ENCODE results near the gene LRMDA. TPM values are rescaled to one million over a fixed set of nuclear protein-coding genes. Genes with fewer than 3 reads are reported as not detected.

Gene LRMDA
- total RNA-seq, 2 experiments from 2014 or later = not detected

- DNase-seq = no peak
- no peaks in the 10 kb centered on the region for H3K36me3 Mint-ChIP-seq (ENCODE audit: low read depth)
- H3K4me3 Mint-ChIP-seq = no peak overlapping the region
- no peaks in the 10 kb centered on the region for H3K9me3 Mint-ChIP-seq
- no peaks in the 10 kb centered on the region for H3K4me1 Mint-ChIP-seq
- H3K27me3 Mint-ChIP-seq = no peaks in the 10 kb centered on the region
- POLR2A ChIA-PET = no interaction called here
- CTCF ChIA-PET = no interaction called here
- H3K27ac Mint-ChIP-seq = no peak overlapping the region
Measured at GRCh38 chr10:76285515-76285914, 854.1 kb downstream of the LRMDA start.

GRCh38 chr10:76286536-76286935 lies 855.1 kb downstream of the LRMDA start:
- no peaks in the 10 kb centered on the region for H3K36me3 Mint-ChIP-seq (ENCODE audit: low read depth)
- H3K27ac Mint-ChIP-seq = no peak overlapping the region
- H3K9me3 Mint-ChIP-seq = no peaks in the 10 kb centered on the region
- no peaks in the 10 kb centered on the region for H3K27me3 Mint-ChIP-seq
- ChIA-PET POLR2A (no interaction called here), CTCF (no interaction called here)
- DNase-seq = no peak
- H3K4me1 Mint-ChIP-seq = no peaks in the 10 kb centered on the region
- H3K4me3 Mint-ChIP-seq = no peak overlapping the region

- Mint-ChIP-seq H3K36me3 (ENCODE audit: low read depth) (no peaks in the 10 kb centered on the region), H3K27me3 (no peaks in the 10 kb centered on the region), H3K4me3 (no peak overlapping the region), H3K9me3 (no peaks in the 10 kb centered on the region), H3K27ac (no peak overlapping the region), H3K4me1 (no peaks in the 10 kb centered on the region)
- ChIA-PET CTCF (no interaction called here), POLR2A (no interaction called here)
- DNase-seq = no peak
Measured at GRCh38 chr10:76287856-76288255, 856.4 kb downstream of the LRMDA start.

- Mint-ChIP-seq H3K9me3 (peaks cover 3% of the 10 kb centered on the region), H3K4me1 (no peaks in the 10 kb centered on the region), H3K36me3 (ENCODE audit: low read depth) (no peaks in the 10 kb centered on the region), H3K27me3 (no peaks in the 10 kb centered on the region), H3K4me3 (no peak overlapping the region), H3K27ac (no peak overlapping the region)
- CTCF ChIA-PET = no interaction called here
- POLR2A ChIA-PET = no interaction called here
- no peak for DNase-seq
Measured at GRCh38 chr10:76291175-76291574, 859.8 kb downstream of the LRMDA start.

- Mint-ChIP-seq H3K4me3 (no peak overlapping the region), H3K36me3 (ENCODE audit: low read depth) (no peaks in the 10 kb centered on the region), H3K27me3 (no peaks in the 10 kb centered on the region), H3K9me3 (peaks cover 3% of the 10 kb centered on the region), H3K4me1 (no peaks in the 10 kb centered on the region), H3K27ac (no peak overlapping the region)
- ChIA-PET CTCF (no interaction called here), POLR2A (no interaction called here)
- DNase-seq = no peak
Measured at GRCh38 chr10:76291885-76292284, 860.5 kb downstream of the LRMDA start.

GRCh38 chr10:76296957-76297356 lies 865.5 kb downstream of the LRMDA start:
- no peak for DNase-seq
- Mint-ChIP-seq H3K36me3 (ENCODE audit: low read depth) (no peaks in the 10 kb centered on the region), H3K4me3 (no peak overlapping the region), H3K27ac (no peak overlapping the region), H3K9me3 (peaks cover 3% of the 10 kb centered on the region), H3K4me1 (no peaks in the 10 kb centered on the region), H3K27me3 (no peaks in the 10 kb centered on the region)
- ChIA-PET CTCF (no interaction called here), POLR2A (no interaction called here)

GRCh38 chr10:76297358-76297757 lies 865.9 kb downstream of the LRMDA start:
- H3K27ac Mint-ChIP-seq = no peak overlapping the region
- H3K4me1 Mint-ChIP-seq = no peaks in the 10 kb centered on the region
- no peaks in the 10 kb centered on the region for H3K27me3 Mint-ChIP-seq
- no peaks in the 10 kb centered on the region for H3K36me3 Mint-ChIP-seq (ENCODE audit: low read depth)
- no peak overlapping the region for H3K4me3 Mint-ChIP-seq
- peaks cover 3% of the 10 kb centered on the region for H3K9me3 Mint-ChIP-seq
- CTCF ChIA-PET = no interaction called here
- DNase-seq = no peak
- POLR2A ChIA-PET = no interaction called here

- H3K36me3 Mint-ChIP-seq (ENCODE audit: low read depth) = no peaks in the 10 kb centered on the region
- POLR2A ChIA-PET = no interaction called here
- no peak overlapping the region for H3K27ac Mint-ChIP-seq
- CTCF ChIA-PET = no interaction called here
- no peaks in the 10 kb centered on the region for H3K4me1 Mint-ChIP-seq
- H3K9me3 Mint-ChIP-seq = peaks cover 3% of the 10 kb centered on the region
- no peak overlapping the region for H3K4me3 Mint-ChIP-seq
- no peak for DNase-seq
- H3K27me3 Mint-ChIP-seq = no peaks in the 10 kb centered on the region
Measured at GRCh38 chr10:76297780-76298281, 866.4 kb downstream of the LRMDA start.

- CTCF ChIA-PET = no interaction called here
- H3K4me3 Mint-ChIP-seq = no peak overlapping the region
- no peaks in the 10 kb centered on the region for H3K4me1 Mint-ChIP-seq
- no peaks in the 10 kb centered on the region for H3K27me3 Mint-ChIP-seq
- no peak overlapping the region for H3K27ac Mint-ChIP-seq
- no peak for DNase-seq
- POLR2A ChIA-PET = no interaction called here
- no peaks in the 10 kb centered on the region for H3K36me3 Mint-ChIP-seq (ENCODE audit: low read depth)
- H3K9me3 Mint-ChIP-seq = peaks cover 3% of the 10 kb centered on the region
Measured at GRCh38 chr10:76298329-76298728, 866.9 kb downstream of the LRMDA start.

- Mint-ChIP-seq H3K36me3 (ENCODE audit: low read depth) (no peaks in the 10 kb centered on the region), H3K9me3 (peaks cover 3% of the 10 kb centered on the region), H3K4me1 (no peaks in the 10 kb centered on the region), H3K4me3 (no peak overlapping the region), H3K27me3 (no peaks in the 10 kb centered on the region), H3K27ac (no peak overlapping the region)
- ChIA-PET POLR2A (no interaction called here), CTCF (interaction anchor here (0.6 kb wide), 1 partner anchor 489 kb away, joined by 3 read pairs; no protein-coding TSS in a partner anchor)
- DNase-seq = no peak
Measured at GRCh38 chr10:76299501-76299900, 868.1 kb downstream of the LRMDA start.

GRCh38 chr10:76301211-76301610 lies 869.8 kb downstream of the LRMDA start:
- H3K4me3 Mint-ChIP-seq = no peak overlapping the region
- no peaks in the 10 kb centered on the region for H3K27me3 Mint-ChIP-seq
- ChIA-PET CTCF (no interaction called here), POLR2A (no interaction called here)
- H3K9me3 Mint-ChIP-seq = no peaks in the 10 kb centered on the region
- H3K36me3 Mint-ChIP-seq (ENCODE audit: low read depth) = no peaks in the 10 kb centered on the region
- no peak overlapping the region for H3K27ac Mint-ChIP-seq
- DNase-seq = no peak
- no peaks in the 10 kb centered on the region for H3K4me1 Mint-ChIP-seq

- CTCF ChIA-PET = no interaction called here
- H3K27me3 Mint-ChIP-seq = no peaks in the 10 kb centered on the region
- H3K4me3 Mint-ChIP-seq = no peak overlapping the region
- no peaks in the 10 kb centered on the region for H3K4me1 Mint-ChIP-seq
- POLR2A ChIA-PET = no interaction called here
- H3K27ac Mint-ChIP-seq = no peak overlapping the region
- H3K9me3 Mint-ChIP-seq = no peaks in the 10 kb centered on the region
- DNase-seq = no peak
- H3K36me3 Mint-ChIP-seq (ENCODE audit: low read depth) = no peaks in the 10 kb centered on the region
Measured at GRCh38 chr10:76301950-76302349, 870.5 kb downstream of the LRMDA start.

GRCh38 chr10:76302481-76302880 lies 871.1 kb downstream of the LRMDA start:
- no peak for DNase-seq
- H3K4me3 Mint-ChIP-seq = no peak overlapping the region
- ChIA-PET CTCF (interaction anchor here (1.0 kb wide), 1 partner anchor 8 kb away, joined by 3 read pairs; no protein-coding TSS in a partner anchor), POLR2A (no interaction called here)
- H3K36me3 Mint-ChIP-seq (ENCODE audit: low read depth) = no peaks in the 10 kb centered on the region
- H3K9me3 Mint-ChIP-seq = no peaks in the 10 kb centered on the region
- no peaks in the 10 kb centered on the region for H3K27me3 Mint-ChIP-seq
- no peak overlapping the region for H3K27ac Mint-ChIP-seq
- no peaks in the 10 kb centered on the region for H3K4me1 Mint-ChIP-seq

- CTCF ChIA-PET = interaction anchor here (0.6 to 1.0 kb wide), 2 partner anchors 9 to 12 kb away, joined by 3 to 4 read pairs; no protein-coding TSS in a partner anchor
- Mint-ChIP-seq H3K36me3 (ENCODE audit: low read depth) (no peaks in the 10 kb centered on the region), H3K27me3 (no peaks in the 10 kb centered on the region), H3K9me3 (no peaks in the 10 kb centered on the region), H3K4me3 (no peak overlapping the region), H3K4me1 (no peaks in the 10 kb centered on the region), H3K27ac (no peak overlapping the region)
- DNase-seq = no peak
- POLR2A ChIA-PET = no interaction called here
Measured at GRCh38 chr10:76302961-76303630, 871.7 kb downstream of the LRMDA start.

All from activated CD4-positive, alpha-beta T cell treated with anti-CD3 and anti-CD28 coated beads, Interleukin-2, amount 10 ng/mL, durations not matched to agents 7 days and 5 days (primary cell).